SH-SY5Y (cell line): ENCODE results near the gene CD79A.

Experiments used
- GATA2 ChIP-seq: IDR thresholded peaks from 2 replicates; pipeline ENCODE4 v1.6.1; 2011; ENCODE audit warnings: mild to moderate bottlenecking, low read depth, low read length
- GATA3 ChIP-seq: IDR thresholded peaks from 2 replicates; pipeline ENCODE4 v1.6.1; 2011; ENCODE audit warnings: low read depth, mild to moderate bottlenecking, low read length, moderate library complexity

DNA sequence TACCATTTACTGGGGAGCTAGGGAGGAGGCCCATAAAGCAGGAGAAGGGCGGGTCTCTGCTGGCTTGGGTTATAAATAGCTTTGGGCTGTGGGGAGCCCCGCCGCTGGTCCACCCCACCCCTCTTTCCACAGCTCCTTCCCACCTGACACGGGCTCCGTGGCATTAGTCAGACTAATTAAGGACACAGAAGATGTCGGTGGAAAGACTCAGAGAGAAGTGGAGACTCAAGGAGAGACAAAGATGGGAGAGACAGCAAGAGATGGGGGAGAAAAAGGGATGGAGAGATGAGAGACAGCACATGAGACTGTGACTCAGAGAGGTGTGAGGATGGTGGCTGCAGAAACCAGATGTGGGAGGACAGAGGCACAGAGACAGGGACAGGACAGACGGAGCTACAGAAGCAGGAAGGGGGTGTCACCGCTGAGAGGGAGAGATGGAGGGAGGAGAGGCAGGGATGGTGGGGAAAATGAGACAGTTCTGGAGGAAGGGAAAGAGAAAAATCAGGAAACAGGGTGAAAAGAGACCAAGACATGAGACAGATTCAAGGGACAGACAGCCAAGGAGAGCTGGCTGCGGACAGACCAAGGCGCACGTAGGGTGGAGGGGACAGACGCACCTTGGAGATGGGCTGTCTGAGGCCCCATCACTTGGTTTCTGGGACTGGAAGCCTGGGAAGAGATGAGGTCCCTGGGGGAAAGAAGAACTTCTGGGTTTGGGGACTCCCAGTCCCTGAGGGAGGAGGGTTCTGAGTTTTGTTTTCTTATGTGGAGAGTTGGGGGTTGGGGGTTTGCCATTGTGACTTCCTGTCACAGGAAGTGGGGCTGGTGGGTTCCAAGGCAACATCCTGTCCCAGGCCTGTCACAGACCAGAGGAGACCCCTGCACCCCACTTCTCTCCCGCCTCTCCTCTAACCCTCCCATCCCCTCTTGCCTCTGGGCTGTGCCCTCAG is 10.0 kb downstream of the CD79A start:
- no peak for TF ChIP-seq GATA2
- TF ChIP-seq GATA3: no peak
